ENCODE data around the gene UTS2R.

DNA sequence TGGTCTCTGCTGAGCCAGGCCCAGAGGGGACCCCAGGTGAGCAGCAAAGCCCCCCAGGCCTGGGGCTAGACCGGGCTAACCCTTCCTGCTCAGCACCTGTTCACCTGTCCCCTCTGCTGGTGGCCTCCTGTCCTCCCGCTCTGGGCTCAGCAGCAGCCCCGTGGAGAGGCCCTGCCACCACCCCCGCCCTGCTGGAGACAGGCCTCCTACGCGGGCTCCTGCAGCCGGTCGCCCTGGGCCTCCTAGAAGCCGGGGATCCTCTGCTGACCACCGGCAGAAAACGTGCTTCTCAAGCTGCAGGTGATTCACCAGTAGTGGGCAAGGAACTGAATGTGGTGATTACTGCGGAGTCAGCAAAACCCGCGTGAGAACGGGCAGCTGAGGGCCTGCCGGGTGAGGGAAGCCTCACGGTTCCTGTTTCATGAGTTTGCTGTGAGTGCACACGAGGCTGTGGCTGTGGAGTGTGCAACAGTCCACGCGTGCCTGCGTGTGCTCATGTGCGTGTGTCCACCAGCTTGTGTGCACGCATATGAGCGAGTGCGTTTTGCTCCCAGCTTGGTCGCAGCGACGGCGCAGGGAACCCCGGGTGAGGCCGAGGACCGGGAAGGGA is 38.8 kb upstream of the UTS2R start:
- TF ChIP-seq CTCF (optimal IDR thresholded peaks at IDR 0.05 in 1 of 3, IDR thresholded peaks at IDR 0.05 in 1 of 3, conservative IDR thresholded peaks at IDR 0.05 in 1 of 3; ENCODE audit: extremely low read depth in 1 of 3, insufficient read depth in 2 of 3, low read length in 3 of 3) (no peak), EZH2 (IDR thresholded peaks at IDR 0.05; ENCODE audit: low read length) (no peak)
